NCI-H146 treated with DMSO at 0.1 percent for 48 hours (cell line): ENCODE data around the gene KBTBD4.
"Not testable (repeated sequence)": the region's sequence is repeated elsewhere in the genome, so short reads cannot be mapped to it uniquely, and the experiment has no call there.

Source experiments
- DNase-seq: peaks from one replicate; lab custom pipeline; 2025; ENCODE audit not compliant: unreplicated experiment; lab: John Stamatoyannopoulos, UW

The KBTBD4 gene

GRCh38 chr11:47562393-47562792, 16.4 kb downstream of the KBTBD4 start:
- DNase-seq, result not testable (repeated sequence)

GRCh38 chr11:47560426-47560825, 18.3 kb downstream of the KBTBD4 start:
- DNase-seq, result no peak

GRCh38 chr11:47558695-47559094, 20.1 kb downstream of the KBTBD4 start:
- no peak for DNase-seq

GRCh38 chr11:47557004-47557403, 21.8 kb downstream of the KBTBD4 start:
- not testable (repeated sequence) for DNase-seq

- no peak for DNase-seq
Measured at GRCh38 chr11:47553406-47553743, 25.4 kb downstream of the KBTBD4 start.

GRCh38 chr11:47552566-47553405, 26.0 kb downstream of the KBTBD4 start, which contains the start of gene CELF1:
Gene CELF1, minus strand, starts transcription at chr11:47553132. Its CDS starts 53,609 bp downstream, at chr11:47499523.
- peak; percentile 82 for DNase-seq

- no peak for DNase-seq
Measured at GRCh38 chr11:47552056-47552565, 26.7 kb downstream of the KBTBD4 start.

GRCh38 chr11:47551086-47551485, 27.7 kb downstream of the KBTBD4 start:
- DNase-seq, result no peak

- DNase-seq, result no peak
Measured at GRCh38 chr11:47550288-47551047, 28.3 kb downstream of the KBTBD4 start.

- not testable (repeated sequence) for DNase-seq
Measured at GRCh38 chr11:47546274-47546673, 32.5 kb downstream of the KBTBD4 start.

- DNase-seq, result no peak
Measured at GRCh38 chr11:47545298-47545697, 33.5 kb downstream of the KBTBD4 start.

GRCh38 chr11:47541070-47541469, 37.7 kb downstream of the KBTBD4 start:
- DNase-seq, result no peak

- DNase-seq, result no peak
Measured at GRCh38 chr11:47539681-47540039, 39.1 kb downstream of the KBTBD4 start.

GRCh38 chr11:47538741-47539565, 39.8 kb downstream of the KBTBD4 start:
- peak; percentile 36 for DNase-seq

- DNase-seq, result no peak
Measured at GRCh38 chr11:47536915-47537314, 41.9 kb downstream of the KBTBD4 start.

GRCh38 chr11:47534704-47535251, 44.0 kb downstream of the KBTBD4 start:
- no peak for DNase-seq

- no peak for DNase-seq
Measured at GRCh38 chr11:47533690-47534151, 45.0 kb downstream of the KBTBD4 start.

GRCh38 chr11:47532597-47533213, 46.1 kb downstream of the KBTBD4 start:
- DNase-seq, result no peak

- no peak for DNase-seq
Measured at GRCh38 chr11:47531666-47532065, 47.1 kb downstream of the KBTBD4 start.

GRCh38 chr11:47530721-47531120, 48.0 kb downstream of the KBTBD4 start:
- DNase-seq, result not testable (repeated sequence)
